ENCODE measurements around the gene GAMT. TPM values are rescaled to one million over a fixed set of nuclear protein-coding genes. Genes with fewer than 3 reads are reported as not detected.

GAMT gene
- total RNA-seq, 2 donors from 2014 or later: 9.0 to 9.9 TPM

GRCh38 chr19:1387684-1388636 is 13.4 kb downstream of the GAMT start:
- no peak for DNase-seq
- H3K36me3 Mint-ChIP-seq (ENCODE audit: low read depth): peaks cover 2% of the 10 kb centered on the region
- H3K9me3 ChIP-seq (ENCODE audit: control insufficient read depth, low read length, poor library complexity, severe bottlenecking): no peaks in the 10 kb centered on the region
- peaks cover 16% of the 10 kb centered on the region for H3K4me1 Mint-ChIP-seq
- H3K27ac Mint-ChIP-seq: no peak overlapping the region
- no peak for ATAC-seq
- H3K4me3 Mint-ChIP-seq: no peak overlapping the region
- peaks cover 6% of the 10 kb centered on the region for H3K27me3 Mint-ChIP-seq

GRCh38 chr19:1386945-1387683 is 14.2 kb downstream of the GAMT start:
- H3K4me3 Mint-ChIP-seq: no peak overlapping the region
- DNase-seq (no peak), ATAC-seq (no peak)
- H3K27ac Mint-ChIP-seq: no peak overlapping the region
- H3K9me3 ChIP-seq (ENCODE audit: control insufficient read depth, low read length, poor library complexity, severe bottlenecking): no peaks in the 10 kb centered on the region
- peaks cover 6% of the 10 kb centered on the region for H3K27me3 Mint-ChIP-seq
- peaks cover 18% of the 10 kb centered on the region for H3K4me1 Mint-ChIP-seq
- peaks cover 2% of the 10 kb centered on the region for H3K36me3 Mint-ChIP-seq (ENCODE audit: low read depth)

- no peak for DNase-seq
- no peaks in the 10 kb centered on the region for H3K9me3 ChIP-seq (ENCODE audit: control insufficient read depth, low read length, poor library complexity, severe bottlenecking)
- Mint-ChIP-seq H3K4me3 (no peak overlapping the region), H3K4me1 (peaks cover 18% of the 10 kb centered on the region), H3K27ac (no peak overlapping the region), H3K27me3 (peaks cover 6% of the 10 kb centered on the region), H3K36me3 (ENCODE audit: low read depth) (peaks cover 2% of the 10 kb centered on the region)
- no peak for ATAC-seq
Measured at GRCh38 chr19:1385816-1386215, 15.5 kb downstream of the GAMT start.

GRCh38 chr19:1384478-1385110 is 16.7 kb downstream of the GAMT start:
- Mint-ChIP-seq H3K27me3 (peaks cover 6% of the 10 kb centered on the region), H3K4me3 (peak overlapping the region; percentile 87), H3K36me3 (ENCODE audit: low read depth) (peaks cover 2% of the 10 kb centered on the region), H3K27ac (peak overlapping the region; percentile 97), H3K4me1 (peaks cover 19% of the 10 kb centered on the region)
- H3K9me3 ChIP-seq (ENCODE audit: control insufficient read depth, low read length, poor library complexity, severe bottlenecking): no peaks in the 10 kb centered on the region
- ATAC-seq (no peak), DNase-seq (no peak)

- DNase-seq (no peak), ATAC-seq (peak; percentile 3)
- H3K27me3 Mint-ChIP-seq: peaks cover 6% of the 10 kb centered on the region
- peak overlapping the region; percentile 87 for H3K4me3 Mint-ChIP-seq
- H3K9me3 ChIP-seq (ENCODE audit: control insufficient read depth, low read length, poor library complexity, severe bottlenecking): no peaks in the 10 kb centered on the region
- H3K27ac Mint-ChIP-seq: peak overlapping the region; percentile 97
- peaks cover 17% of the 10 kb centered on the region for H3K4me1 Mint-ChIP-seq
- peaks cover 2% of the 10 kb centered on the region for H3K36me3 Mint-ChIP-seq (ENCODE audit: low read depth)
Measured at GRCh38 chr19:1384085-1384462, 17.3 kb downstream of the GAMT start.

- ATAC-seq (peak; percentile 91), DNase-seq (peak; percentile 84 to 99 (median 89))
- H3K27ac Mint-ChIP-seq: peak within 1 kb of the TSS; percentile 97
- peak within 1 kb of the TSS; percentile 87 for H3K4me3 Mint-ChIP-seq
- peaks cover 2% of the 10 kb centered on the region for H3K36me3 Mint-ChIP-seq (ENCODE audit: low read depth)
- peaks cover 17% of the 10 kb centered on the region for H3K4me1 Mint-ChIP-seq
- H3K27me3 Mint-ChIP-seq: peaks cover 6% of the 10 kb centered on the region
- no peaks in the 10 kb centered on the region for H3K9me3 ChIP-seq (ENCODE audit: control insufficient read depth, low read length, poor library complexity, severe bottlenecking)
Measured at GRCh38 chr19:1383312-1384084, 17.8 kb downstream of the GAMT start, which contains the start of gene NDUFS7. Gene NDUFS7, plus strand, starts transcription at chr19:1383907. Its CDS starts 20 bp downstream, at chr19:1383927.

- H3K36me3 Mint-ChIP-seq (ENCODE audit: low read depth): peaks cover 2% of the 10 kb centered on the region
- H3K27ac Mint-ChIP-seq: peak overlapping the region; percentile 97
- ATAC-seq (no peak), DNase-seq (no peak)
- no peaks in the 10 kb centered on the region for H3K9me3 ChIP-seq (ENCODE audit: control insufficient read depth, low read length, poor library complexity, severe bottlenecking)
- peaks cover 17% of the 10 kb centered on the region for H3K4me1 Mint-ChIP-seq
- peak overlapping the region; percentile 87 for H3K4me3 Mint-ChIP-seq
- H3K27me3 Mint-ChIP-seq: peaks cover 6% of the 10 kb centered on the region
Measured at GRCh38 chr19:1383017-1383311, 18.4 kb downstream of the GAMT start.

GRCh38 chr19:1382250-1382649 is 19.1 kb downstream of the GAMT start:
- Mint-ChIP-seq H3K36me3 (ENCODE audit: low read depth) (peaks cover 2% of the 10 kb centered on the region), H3K4me3 (no peak overlapping the region), H3K4me1 (peaks cover 17% of the 10 kb centered on the region), H3K27me3 (peaks cover 6% of the 10 kb centered on the region), H3K27ac (peak overlapping the region; percentile 97)
- ATAC-seq (no peak), DNase-seq (no peak)
- no peaks in the 10 kb centered on the region for H3K9me3 ChIP-seq (ENCODE audit: control insufficient read depth, low read length, poor library complexity, severe bottlenecking)

- no peaks in the 10 kb centered on the region for H3K9me3 ChIP-seq (ENCODE audit: control insufficient read depth, low read length, poor library complexity, severe bottlenecking)
- no peak for ATAC-seq
- no peak for DNase-seq
- peaks cover 4% of the 10 kb centered on the region for H3K36me3 Mint-ChIP-seq (ENCODE audit: low read depth)
- H3K4me1 Mint-ChIP-seq: peaks cover 14% of the 10 kb centered on the region
- H3K27ac Mint-ChIP-seq: no peak overlapping the region
- H3K4me3 Mint-ChIP-seq: no peak overlapping the region
- H3K27me3 Mint-ChIP-seq: peaks cover 6% of the 10 kb centered on the region
Measured at GRCh38 chr19:1379961-1380489, 21.3 kb downstream of the GAMT start.

- Mint-ChIP-seq H3K27ac (no peak overlapping the region), H3K4me3 (no peak overlapping the region), H3K36me3 (ENCODE audit: low read depth) (peaks cover 4% of the 10 kb centered on the region), H3K4me1 (peaks cover 11% of the 10 kb centered on the region), H3K27me3 (peaks cover 6% of the 10 kb centered on the region)
- DNase-seq (no peak), ATAC-seq (no peak)
- no peaks in the 10 kb centered on the region for H3K9me3 ChIP-seq (ENCODE audit: control insufficient read depth, low read length, poor library complexity, severe bottlenecking)
Measured at GRCh38 chr19:1379126-1379905, 22.0 kb downstream of the GAMT start.

GRCh38 chr19:1377965-1378785 is 23.2 kb downstream of the GAMT start:
- DNase-seq (no peak), ATAC-seq (no peak)
- H3K9me3 ChIP-seq (ENCODE audit: control insufficient read depth, low read length, poor library complexity, severe bottlenecking): no peaks in the 10 kb centered on the region
- H3K27ac Mint-ChIP-seq: no peak overlapping the region
- H3K4me1 Mint-ChIP-seq: peaks cover 4% of the 10 kb centered on the region
- H3K36me3 Mint-ChIP-seq (ENCODE audit: low read depth): peaks cover 2% of the 10 kb centered on the region
- peaks cover under 1% of the 10 kb centered on the region for H3K27me3 Mint-ChIP-seq
- H3K4me3 Mint-ChIP-seq: no peak overlapping the region
